ENCODE results near the gene B3GNT5. TPM values are rescaled to one million over a fixed set of nuclear protein-coding genes. Genes with fewer than 3 reads are reported as not detected.
A peak's percentile ranks its signal among the peaks of the same experiment; 100 is the strongest.

B3GNT5 gene
- total and polyA plus RNA-seq, 2 experiments from 2014 or later: 4.9 to 6.4 TPM

- no peak overlapping the region for H3K4me3 Mint-ChIP-seq
- Histone ChIP-seq H3K4me1 (ENCODE audit: insufficient read depth) (peaks cover 17% of the 10 kb centered on the region), H3K9me2 (ENCODE audit: insufficient read depth) (no peaks in the 10 kb centered on the region), H3K36me3 (ENCODE audit: insufficient read depth) (0 out of 2 replicates have a peak, but pooled peaks cover 5% of the 10 kb centered on the region), H4K20me1 (replicated peaks; ENCODE audit: insufficient read depth) (no peaks in the 10 kb centered on the region), H3K4me3 (no peak overlapping the region), H3K4me2 (no peak overlapping the region), H3K27ac (ENCODE audit: low read depth) (no peak overlapping the region), H3F3A (replicated peaks; ENCODE audit: low read depth) (no peaks in the 10 kb centered on the region), H3K27me3 (ENCODE audit: insufficient read depth) (peaks cover 9% of the 10 kb centered on the region), H3K79me2 (replicated peaks; ENCODE audit: insufficient read depth) (no peaks in the 10 kb centered on the region), H2AFZ (no peak overlapping the region)
- TF ChIP-seq ZNF462 (CRISPR knock-in tag; IDR thresholded peaks at IDR 0.05): no peak
- no peak for TF ChIP-seq CTCF (conservative IDR thresholded peaks at IDR 0.05; ENCODE audit: low read depth in 2 of 2)
- no peak for TF ChIP-seq CREB1 (CRISPR knock-in tag; IDR thresholded peaks at IDR 0.05; ENCODE audit: low read depth)
- TF ChIP-seq JUNB (IDR thresholded peaks at IDR 0.05; ENCODE audit: unreplicated experiment): no peak
- no peak for TF ChIP-seq REST (IDR thresholded peaks at IDR 0.05; ENCODE audit: unreplicated experiment)
- no peak for TF ChIP-seq NANOG (IDR thresholded peaks at IDR 0.05; ENCODE audit: borderline replicate concordance)
- TF ChIP-seq ETS1 (IDR thresholded peaks at IDR 0.05): no peak
- no peak for TF ChIP-seq EZH2phosphoT487 (IDR thresholded peaks at IDR 0.05; ENCODE audit: unreplicated experiment)
- no peak for TF ChIP-seq POLR2AphosphoS5 (IDR thresholded peaks at IDR 0.05; ENCODE audit: low read depth)
- TF ChIP-seq ZNF331 (CRISPR knock-in tag; IDR thresholded peaks at IDR 0.05; ENCODE audit: low read depth): no peak
- TF ChIP-seq ZNF114 (CRISPR knock-in tag; IDR thresholded peaks at IDR 0.05): no peak
- no peak for TF ChIP-seq STAT1 (IDR thresholded peaks at IDR 0.05; ENCODE audit: unreplicated experiment)
- TF ChIP-seq EZH2 (IDR thresholded peaks at IDR 0.05; ENCODE audit: low read depth, unreplicated experiment): no peak
- DNase-seq (ENCODE audit: low spot score) (peak; percentile 63), ATAC-seq (no peak; the same call in 2 of the 3 replicates)
- H3K36me3 Mint-ChIP-seq (ENCODE audit: low read depth): peaks cover 18% of the 10 kb centered on the region
- H3K4me1 Mint-ChIP-seq: peaks cover 26% of the 10 kb centered on the region
- peaks cover 2% of the 10 kb centered on the region for H3K27me3 Mint-ChIP-seq (ENCODE audit: insufficient read depth, low read depth, poor library complexity)
- H3K27ac Mint-ChIP-seq: no peak overlapping the region
- H3K9me3 Mint-ChIP-seq: peaks cover 23% of the 10 kb centered on the region
These were observed 6.0 kb upstream of the B3GNT5 start for GRCh38 chr3:183247011-183247589.
